Left ventricle myocardium inferior (tissue), 1 donor: Measurements from ENCODE around the gene LIPC. TPM values are rescaled to one million over a fixed set of nuclear protein-coding genes. Genes with fewer than 3 reads are reported as not detected.

Experiments used
- DNase-seq: peaks from one replicate; pipeline ENCODE4 v3.0.0-alpha.2; 2020
- H3K27ac ChIP-seq: fragments of 200-600 bp; replicated peaks from 2 replicates; pipeline ENCODE4 v1.8.0; 2021
- H3K27me3 ChIP-seq: fragments of 200-600 bp; 2 replicates; pipeline ENCODE4 v1.8.0; 2021; ENCODE audit warnings: low read depth
- H3K36me3 ChIP-seq: fragments of 200-600 bp; 2 replicates; pipeline ENCODE4 v1.8.0; 2021
- H3K4me1 ChIP-seq: fragments of 200-600 bp; 2 replicates; pipeline ENCODE4 v1.8.0; 2021
- H3K4me3 ChIP-seq: fragments of 200-600 bp; 2 replicates; pipeline ENCODE4 v1.8.0; 2021; ENCODE audit warnings: mild to moderate bottlenecking, moderate library complexity
- H3K9me3 ChIP-seq: fragments of 200-600 bp; replicated peaks from 2 replicates; pipeline ENCODE4 v1.8.0; 2021
- CTCF ChIP-seq: fragments of 200-600 bp; IDR thresholded peaks from 2 replicates; pipeline ENCODE4 v1.8.0; 2021; ENCODE audit warnings: antibody characterized with exemption, mild to moderate bottlenecking, borderline replicate concordance
- intact Hi-C: fragments of 100-400 bp; cut with micrococcal nuclease; formaldehyde crosslinking; loops from one replicate; pipeline ENCODE4 v1.11.0; 2022
- total RNA-seq: library from RNA; stranded (reverse); fragmentation: NEBNext Ultra II Directional; extraction: Animal tissue kit (Norgen Biotek cat#: 25700); gene quantifications from one replicate; pipeline ENCODE4 v1.2.1, GENCODE V29; 2021
- donor health status: DM: no; HTN: yes; CAD: no; lungs with severe emphysema.

The LIPC gene
- total RNA-seq, 1 donor from 2014 or later: 1.5 TPM

DNA sequence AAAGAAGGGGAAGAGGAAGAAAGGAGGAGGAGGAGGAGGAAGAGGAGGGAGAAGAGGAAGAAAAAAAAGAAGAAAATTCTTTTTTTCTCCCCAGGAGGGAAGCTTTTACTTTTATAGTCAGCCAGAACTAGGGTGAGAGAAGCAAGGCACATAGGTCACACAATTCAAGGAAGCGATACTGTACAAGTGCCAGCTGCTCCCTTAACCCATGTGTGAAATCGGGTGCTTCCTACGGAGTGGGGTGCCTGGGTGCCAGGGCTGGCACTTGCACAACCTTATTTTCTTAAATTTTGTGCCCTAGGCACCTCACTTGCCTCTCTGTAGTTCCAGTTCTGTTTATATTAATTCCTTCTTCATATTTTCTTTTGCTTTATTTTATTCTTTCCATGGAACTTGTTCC, 150.4 kb downstream of the LIPC start:
- Histone ChIP-seq H3K27ac (no peak overlapping the region), H3K36me3 (no peaks in the 10 kb centered on the region), H3K9me3 (no peaks in the 10 kb centered on the region), H3K4me1 (peaks cover 14% of the 10 kb centered on the region), H3K4me3 (no peak overlapping the region), H3K27me3 (no peaks in the 10 kb centered on the region)
- no peak for TF ChIP-seq CTCF
- intact Hi-C loops: no loop called here
- no peak for DNase-seq

GRCh38 chr15:58583171-58583908, 151.5 kb downstream of the LIPC start:
- H3K36me3 ChIP-seq: no peaks in the 10 kb centered on the region
- H3K9me3 ChIP-seq: no peaks in the 10 kb centered on the region
- intact Hi-C loops: no loop called here
- no peak overlapping the region for H3K27ac ChIP-seq
- H3K4me3 ChIP-seq: no peak overlapping the region
- H3K27me3 ChIP-seq: no peaks in the 10 kb centered on the region
- TF ChIP-seq CTCF: no peak
- no peak for DNase-seq
- H3K4me1 ChIP-seq: peaks cover 14% of the 10 kb centered on the region

DNA sequence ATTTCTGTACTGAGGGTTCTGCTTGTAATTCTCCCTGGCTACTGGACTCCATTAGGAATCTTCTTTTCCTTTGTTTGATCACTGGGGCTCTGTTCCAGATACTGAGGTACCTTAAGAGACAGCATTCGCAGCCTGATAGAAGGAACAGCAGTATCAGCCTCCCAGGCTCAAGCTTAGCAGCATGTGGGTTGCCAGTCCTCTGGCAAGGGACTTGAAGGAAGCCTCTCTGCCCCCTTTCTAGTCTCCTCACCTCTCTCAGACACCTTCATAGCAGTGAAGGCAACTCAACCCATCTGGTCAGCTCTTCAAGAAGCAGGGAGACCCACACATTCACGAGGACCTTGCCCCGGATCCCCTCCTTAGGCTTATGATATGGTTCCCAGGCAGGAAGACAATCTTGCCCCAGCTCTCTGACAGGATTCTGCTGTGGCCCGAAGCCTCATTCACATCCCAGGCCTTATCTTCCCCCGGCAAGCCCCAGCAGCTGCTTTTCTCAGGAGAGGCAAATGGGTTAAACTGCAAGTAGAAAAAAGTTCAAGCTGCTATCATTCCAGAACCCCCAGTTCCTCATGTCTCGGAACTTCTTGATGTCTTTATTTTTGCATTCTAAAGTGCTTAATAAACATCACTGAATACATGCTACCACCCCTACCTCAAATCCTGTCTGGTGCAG, 153.1 kb downstream of the LIPC start:
- Histone ChIP-seq H3K27ac (no peak overlapping the region), H3K36me3 (no peaks in the 10 kb centered on the region)
- intact Hi-C loops: no loop called here

GRCh38 chr15:58585693-58586443, 154.1 kb downstream of the LIPC start:
- DNase-seq: no peak
- Histone ChIP-seq H3K36me3 (no peaks in the 10 kb centered on the region), H3K4me3 (no peak overlapping the region), H3K9me3 (no peaks in the 10 kb centered on the region), H3K4me1 (peaks cover 14% of the 10 kb centered on the region), H3K27ac (no peak overlapping the region), H3K27me3 (no peaks in the 10 kb centered on the region)
- intact Hi-C loops: no loop called here
- TF ChIP-seq CTCF: no peak

More for the DNA sequence above, 153.1 kb downstream of the LIPC start:
- TF ChIP-seq CTCF: no peak
- H3K27me3 ChIP-seq: no peaks in the 10 kb centered on the region
- peaks cover 14% of the 10 kb centered on the region for H3K4me1 ChIP-seq
- DNase-seq: no peak
- no peak overlapping the region for H3K4me3 ChIP-seq
- H3K9me3 ChIP-seq: no peaks in the 10 kb centered on the region

- intact Hi-C loops: no loop called here
- no peak for TF ChIP-seq CTCF
- H3K9me3 ChIP-seq: no peaks in the 10 kb centered on the region
- no peaks in the 10 kb centered on the region for H3K36me3 ChIP-seq
- H3K27ac ChIP-seq: no peak overlapping the region
- H3K27me3 ChIP-seq: no peaks in the 10 kb centered on the region
- H3K4me1 ChIP-seq: peaks cover 14% of the 10 kb centered on the region
- no peak for DNase-seq
- H3K4me3 ChIP-seq: no peak overlapping the region
Observed at GRCh38 chr15:58587486-58587885, 155.7 kb downstream of the LIPC start.
